K562 (cell line): ENCODE measurements around the gene MYO16. TPM values are rescaled to one million over a fixed set of nuclear protein-coding genes. Genes with fewer than 3 reads are reported as not detected.

Experiments
- ATAC-seq: fragments of 200-7000 bp; cut with Tn5 transposase; 3 replicates; pipeline ENCODE4 v1.9.1; 2020; ENCODE audit warnings: moderate library complexity
- BruUV-seq: library from RNA; stranded (reverse); fragments of 400-500 nt; replicated peaks from 2 replicates; lab custom pipeline; 2021; lab: Mats Ljungman, UMichigan
- CTCF ChIA-PET: fragments of 300-600 bp; formaldehyde crosslinking; extraction: SDS; loops from one replicate; lab custom pipeline; 2021; ENCODE audit warnings: low intra/inter-chr PET ratio; lab: Yijun Ruan, JAX
- POLR2A ChIA-PET: fragments of 300-600, 350-650 bp; sonication (Branson Sonifier 250); formaldehyde crosslinking; extraction: SDS; loops from one replicate; lab custom pipeline; 2021; ENCODE audit warnings: antibody characterized with exemption, inconsistent platforms; lab: Yijun Ruan, JAX
- DNase-seq, 4 experiments: peaks; one replicate each; pipeline versions ENCODE4 v3.0.0 to v3.0.0-alpha.2; 2011 to 2018; ENCODE audit warnings: low spot score in 3 of 4, mixed read lengths in 3 of 4; ENCODE audit errors: extremely low read depth in 1 of 4
- FAIRE-seq: peaks from 2 replicates; lab custom pipeline; 2011; peaks lifted over from hg19 to GRCh38; lab: Jason Lieb, UNC
- H2AFZ ChIP-seq: 2 replicates; pipeline ENCODE4 v1.6.0; 2011; ENCODE audit warnings: low read depth, low read length, control low read depth, inconsistent platforms
- H3K27ac ChIP-seq: fragments of 200-600 bp; 3 replicates; pipeline ENCODE4 v1.8.0; 2011; ENCODE audit warnings: low read depth, mild to moderate bottlenecking, control low read depth, inconsistent platforms, low read length, moderate library complexity, mixed read lengths; ENCODE audit errors: extremely low read depth
- H3K27me3 ChIP-seq, 2 experiments: fragments of 300-600 bp in 1 of 2; 2 replicates in 1 of 2; 3 replicates in 1 of 2; pipeline versions ENCODE4 v1.6.0 to v1.8.0; 2011; ENCODE audit warnings: inconsistent platforms in 2 of 2, low read length in 2 of 2, mild to moderate bottlenecking in 1 of 2, mixed read lengths in 1 of 2, moderate library complexity in 1 of 2; ENCODE audit not compliant: control insufficient read depth in 2 of 2, insufficient read depth in 2 of 2
- H3K36me3 ChIP-seq: fragments of 300-600 bp; 3 replicates; pipeline ENCODE4 v1.8.0; 2011; ENCODE audit warnings: mild to moderate bottlenecking, low read length, inconsistent platforms; ENCODE audit not compliant: control insufficient read depth, insufficient read depth
- H3K4me1 ChIP-seq, 2 experiments: fragments of 200-600 bp in 1 of 2; replicated peaks in 1 of 2; 2 replicates in 1 of 2; 3 replicates in 1 of 2; pipeline versions ENCODE4 v1.5.1 to v1.8.0; 2011; ENCODE audit warnings: inconsistent platforms in 2 of 2, low read length in 2 of 2, mild to moderate bottlenecking in 1 of 2, mixed read lengths in 1 of 2, moderate library complexity in 1 of 2; ENCODE audit not compliant: control insufficient read depth in 2 of 2, insufficient read depth in 2 of 2
- H3K4me2 ChIP-seq: 2 replicates; pipeline ENCODE4 v1.6.1; 2011; ENCODE audit warnings: low read length, control low read depth, inconsistent platforms, mixed read lengths; ENCODE audit not compliant: insufficient read depth
- H3K4me3 ChIP-seq: fragments of 200-600 bp; sonication (generic), shearing (Covaris generic); 2 replicates; pipeline ENCODE4 v1.5.1; 2016; ENCODE audit warnings: control low read depth, inconsistent platforms
- H3K79me2 ChIP-seq: fragments of 200-600 bp; 3 replicates; pipeline ENCODE4 v1.8.0; 2011; ENCODE audit warnings: low read length, inconsistent platforms; ENCODE audit not compliant: control insufficient read depth, insufficient read depth
- H3K9ac ChIP-seq, 2 experiments: 2 replicates each; pipeline versions ENCODE4 v1.6.0 to v1.6.1; 2011; ENCODE audit warnings: low read depth in 2 of 2, low read length in 2 of 2, control low read depth in 1 of 2, inconsistent platforms in 1 of 2, mild to moderate bottlenecking in 1 of 2, mixed read lengths in 1 of 2; ENCODE audit not compliant: insufficient read depth in 1 of 2
- H3K9me1 ChIP-seq: one replicate; pipeline ENCODE4 v1.6.0; 2011; ENCODE audit warnings: inconsistent platforms, mild to moderate bottlenecking, low read length, moderate library complexity; ENCODE audit not compliant: control insufficient read depth, insufficient read depth
- H3K9me3 ChIP-seq: replicated peaks from 2 replicates; pipeline ENCODE4 v1.5.1; 2011; ENCODE audit warnings: low read depth, low read length, inconsistent platforms; ENCODE audit not compliant: control insufficient read depth, insufficient read depth
- H4K20me1 ChIP-seq: replicated peaks from 2 replicates; pipeline ENCODE4 v1.6.1; 2011; ENCODE audit warnings: low read length, inconsistent platforms, mixed read lengths; ENCODE audit not compliant: control insufficient read depth, insufficient read depth
- GATA2 ChIP-seq: sonication (generic); formaldehyde crosslinking; IDR thresholded peaks from 2 replicates; pipeline ENCODE4 v1.4.0; 2020; ENCODE audit warnings: mild to moderate bottlenecking, missing genetic modification reagents
- MBD2 ChIP-seq: sonication (generic); IDR thresholded peaks from 2 replicates; pipeline ENCODE4 v1.6.1; 2016; ENCODE audit warnings: low read depth, borderline replicate concordance
- NEUROD1 ChIP-seq: fragments of 150-350 bp; IDR thresholded peaks from 2 replicates; pipeline ENCODE4 v1.6.1; 2014; ENCODE audit warnings: borderline replicate concordance, low read length, low read depth; ENCODE audit not compliant: partially characterized antibody
- RFX5 ChIP-seq: IDR thresholded peaks from 2 replicates; pipeline ENCODE4 v1.6.1; 2011; ENCODE audit warnings: low read depth, mild to moderate bottlenecking, improper control_type of control experiment, low read length
- SNRNP70 ChIP-seq: fragments of 200-400 bp; formaldehyde crosslinking; optimal IDR thresholded peaks from 2 replicates; pipeline ENCODE3; 2017; ENCODE audit warnings: low read depth, low read length
- SOX6 ChIP-seq: fragments of 450-650 bp; IDR thresholded peaks from 2 replicates; pipeline ENCODE4 v1.6.1; 2014; ENCODE audit warnings: mild to moderate bottlenecking
- WGBS: fragments of 100-300 bp; shearing (Covaris generic); methylation state at CpG from one replicate; pipeline ENCODE4 v1.1.6; 2016; ENCODE audit warnings: low coverage, mixed read lengths; ENCODE audit not compliant: insufficient coverage; ENCODE audit errors: missing lambda C conversion rate; 5-methylcytosine and 5-hydroxymethylcytosine counted together
- in situ Hi-C: fragments of 300-500 bp; cut with MboI; formaldehyde crosslinking; loops from 4 replicates; pipeline ENCODE4 v1.15.0; 2018; ENCODE audit warnings: inconsistent platforms, mixed read lengths
- intact Hi-C: fragments of 100-400 bp; cut with micrococcal nuclease; formaldehyde crosslinking; loops from 2 replicates; pipeline ENCODE4 v1.14.2; 2022
- polyA plus RNA-seq, 8 experiments: library from polyadenylated mRNA; depleted of rRNA in 4 of 8; stranded (reverse) in 5 of 8; unstranded in 3 of 8; fragments of >200 nt; fragmentation: Nextera tagmentation in 2 of 8; fragmentation: Illumina TruSeq in 1 of 8; extraction: Ambion mirVana in 2 of 8; extraction: Trizol in 1 of 8; gene quantifications; 2 replicates each; pipeline versions ENCODE4 v1.2.1 to v1.2.3, GENCODE V29; 2011 to 2014; ENCODE audit warnings: inconsistent platforms in 1 of 8, missing spikeins in 1 of 8
- total RNA-seq, 7 experiments: library from RNA; depleted of rRNA in 6 of 7; stranded (reverse); fragments of >200 nt in 6 of 7; fragmentation: Illumina TruSeq in 2 of 7; extraction: Trizol in 2 of 7; gene quantifications; 2 replicates each; pipeline versions ENCODE4 v1.2.1 to v1.2.3, GENCODE V29; 2011 to 2021; ENCODE audit warnings: low replicate concordance in 1 of 7
- TF ChIP-seq, protein P1 (sequence below): fragments of 450-650 bp; formaldehyde crosslinking; IDR thresholded peaks from 2 replicates; pipeline ENCODE4 v1.4.0; 2022; ENCODE audit warnings: missing genetic modification characterization

MYO16 gene
- total and polyA plus RNA-seq, 9 of the 15 experiments (the other 6 are each of a cell fraction or from before 2014, with no cell fraction given): 4.3 to 45.7 (median 12.1) TPM

DNA sequence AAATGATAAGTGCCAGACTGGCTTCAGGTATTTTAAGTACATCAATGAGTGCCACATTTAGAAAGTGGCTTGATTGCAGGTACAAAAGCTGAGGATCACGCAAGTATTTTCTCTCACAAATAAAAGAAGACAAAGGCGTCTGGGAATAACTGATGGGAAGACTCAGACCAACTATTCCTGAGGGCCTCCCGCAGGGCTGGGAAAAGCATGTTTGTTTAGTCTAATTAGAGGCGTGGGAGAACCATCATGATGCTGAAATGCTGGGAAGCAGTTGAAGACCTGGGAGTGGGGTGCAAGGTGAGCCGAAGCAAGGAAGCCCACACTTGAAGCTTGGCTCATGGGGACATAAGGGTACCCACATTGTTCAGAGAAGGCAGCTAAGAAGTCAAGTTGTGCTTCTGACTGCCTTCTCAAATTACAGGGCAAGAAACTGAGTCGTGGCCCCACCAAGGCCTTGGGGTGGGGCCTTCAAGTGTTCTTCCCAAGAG lies 536.0 kb downstream of the MYO16 start:
- Histone ChIP-seq H3K4me2 (no peak overlapping the region), H3K9me1 (no peaks in the 10 kb centered on the region), H3K79me2 (no peaks in the 10 kb centered on the region), H3K27ac (no peak overlapping the region), H3K4me3 (no peak overlapping the region), H3K9me3 (no peaks in the 10 kb centered on the region), H3K4me1 (no peaks in the 10 kb centered on the region), H2AFZ (no peak overlapping the region), H3K27me3 (no peaks in the 10 kb centered on the region), H3K36me3 (no peaks in the 10 kb centered on the region), H3K9ac (no peak overlapping the region), H4K20me1 (no peaks in the 10 kb centered on the region)
- DNase-seq (no peak), ATAC-seq (no peak), FAIRE-seq (no peak)
- POLR2A ChIA-PET: no interaction called here
- CTCF ChIA-PET: no interaction called here
- intact Hi-C loops (no loop called here), in situ Hi-C loops (no loop called here)
- BruUV-seq: no TSS peak
- TF ChIP-seq GATA2 (CRISPR knock-in tag) (no peak), RFX5 (no peak), NEUROD1 (no peak), SOX6 (no peak), MBD2 (no peak), SNRNP70 (no peak)
- TF ChIP-seq, protein P1, sequence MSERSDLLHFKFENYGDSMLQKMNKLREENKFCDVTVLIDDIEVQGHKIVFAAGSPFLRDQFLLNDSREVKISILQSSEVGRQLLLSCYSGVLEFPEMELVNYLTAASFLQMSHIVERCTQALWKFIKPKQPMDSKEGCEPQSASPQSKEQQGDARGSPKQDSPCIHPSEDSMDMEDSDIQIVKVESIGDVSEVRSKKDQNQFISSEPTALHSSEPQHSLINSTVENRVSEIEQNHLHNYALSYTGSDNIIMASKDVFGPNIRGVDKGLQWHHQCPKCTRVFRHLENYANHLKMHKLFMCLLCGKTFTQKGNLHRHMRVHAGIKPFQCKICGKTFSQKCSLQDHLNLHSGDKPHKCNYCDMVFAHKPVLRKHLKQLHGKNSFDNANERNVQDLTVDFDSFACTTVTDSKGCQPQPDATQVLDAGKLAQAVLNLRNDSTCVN (CRISPR knock-in tag): no peak
- WGBS: 34% methylated on average over 6 of the region's 6 CpGs
